Subcutaneous adipose tissue (tissue), 4 donors: Measurements from ENCODE around the gene TMC7. TPM values are rescaled to one million over a fixed set of nuclear protein-coding genes. Genes with fewer than 3 reads are reported as not detected.

Experiments
- CTCF ChIP-seq: fragments of 450-650 bp; IDR thresholded peaks from one replicate; pipeline ENCODE4 v1.5.1; 2016; ENCODE audit warnings: low read depth, mild to moderate bottlenecking, control low read depth, antibody characterized with exemption, moderate library complexity
- total RNA-seq, 4 donors: library from RNA; depleted of rRNA; stranded (reverse); fragments of >200 nt; gene quantifications; one replicate each; pipeline ENCODE4 v1.1.0, GENCODE V29; 2016

TMC7 gene
- total RNA-seq, 4 donors from 2014 or later: 0.44 to 4.3 (median 2.0) TPM

- TF ChIP-seq CTCF: no peak
Measured at GRCh38 chr16:18966791-18967190, 16.9 kb upstream of the TMC7 start.

GRCh38 chr16:18969050-18969854, 14.5 kb upstream of the TMC7 start:
- no peak for TF ChIP-seq CTCF

DNA sequence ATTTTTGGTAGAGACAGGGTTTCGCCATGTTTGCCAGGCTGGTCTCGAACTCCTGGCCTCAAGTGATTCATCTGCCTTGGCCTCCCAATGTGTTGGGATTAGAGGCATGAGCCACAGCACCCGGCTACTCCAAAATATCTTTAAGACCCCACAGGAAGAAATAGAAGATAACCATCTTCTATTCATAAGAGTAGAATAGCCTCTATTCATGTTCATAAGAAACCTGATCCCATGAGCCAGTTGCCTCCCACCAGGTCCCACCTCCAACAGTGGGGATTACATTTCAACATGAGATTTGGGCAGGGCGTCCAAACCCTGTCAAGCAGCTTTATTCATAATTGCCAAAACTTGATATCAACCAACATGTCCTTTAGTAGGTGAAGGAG, 13.9 kb upstream of the TMC7 start:
- TF ChIP-seq CTCF: no peak

DNA sequence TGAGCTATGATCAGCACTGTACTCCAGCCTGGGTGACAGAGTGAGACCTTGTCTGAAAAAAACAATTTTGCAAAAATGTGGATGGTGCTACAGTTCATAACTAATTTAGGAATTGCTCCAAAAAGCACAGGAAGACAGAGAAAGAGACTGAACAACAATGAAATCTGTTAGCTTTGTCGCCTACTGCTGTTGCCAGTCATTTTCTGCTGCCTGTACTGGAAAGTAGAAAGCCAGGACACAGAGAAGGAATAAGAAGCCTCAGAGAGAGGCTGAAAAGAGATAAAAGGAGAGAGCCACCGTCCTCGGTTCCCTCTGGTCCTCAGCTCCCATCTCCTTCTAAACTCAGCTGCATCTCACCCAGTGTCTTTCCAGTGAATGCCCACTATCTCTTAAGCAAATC, 8.6 kb upstream of the TMC7 start:
- TF ChIP-seq CTCF: no peak

DNA sequence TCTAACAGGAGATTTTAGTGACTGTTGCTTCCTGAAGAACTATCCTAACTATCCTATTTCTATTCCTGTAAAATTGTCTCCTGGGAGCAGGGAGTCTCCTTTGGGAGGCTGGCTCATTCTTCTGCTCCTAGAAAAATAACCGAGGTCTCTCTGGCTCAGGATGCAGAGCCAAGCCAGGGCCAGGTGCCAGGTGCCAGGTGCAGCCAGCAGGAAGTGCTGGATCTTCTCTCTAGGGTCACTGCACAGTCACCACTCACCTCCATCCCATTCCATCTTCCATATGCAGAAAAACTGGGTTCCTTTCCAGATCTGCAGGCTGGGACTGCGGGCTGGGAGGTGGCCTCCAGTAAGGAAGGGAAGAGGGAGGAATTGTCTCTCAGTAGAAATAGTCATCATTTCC, 3.8 kb upstream of the TMC7 start:
- TF ChIP-seq CTCF: no peak

- no peak for TF ChIP-seq CTCF
Measured at GRCh38 chr16:18984435-18985005, 786 bp downstream of the TMC7 start.

DNA sequence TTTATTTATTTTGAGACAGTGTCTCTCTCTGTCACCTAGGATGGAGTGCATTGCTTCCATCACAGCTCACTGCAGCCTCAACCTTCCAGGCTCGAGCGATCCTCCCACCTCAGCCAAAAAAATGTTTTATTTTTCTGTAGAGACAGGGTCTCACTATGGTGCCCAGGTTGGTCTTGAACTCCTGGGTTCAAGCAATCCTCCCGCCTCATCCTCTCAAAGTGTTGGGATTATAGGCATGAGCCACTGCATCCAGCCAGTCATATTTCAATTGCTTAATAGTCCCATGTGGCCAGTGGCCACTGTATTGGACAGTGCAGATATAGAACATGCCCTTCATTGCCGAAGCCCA, 15.3 kb downstream of the TMC7 start:
- TF ChIP-seq CTCF: no peak
